Panc1 (cell line): Measurements from ENCODE around the gene IFNG-AS1. TPM values are rescaled to one million over a fixed set of nuclear protein-coding genes. Genes with fewer than 3 reads are reported as not detected.

Experiments
- ATAC-seq: fragments of 200-7000 bp; cut with Tn5 transposase; 2 replicates; pipeline ENCODE4 v1.9.1; 2020; ENCODE audit warnings: mild to moderate bottlenecking, moderate library complexity
- BruUV-seq: library from RNA; stranded (reverse); fragments of 400-500 nt; replicated peaks from 2 replicates; lab custom pipeline; 2021; lab: Mats Ljungman, UMichigan
- CTCF ChIA-PET: fragments of 300-600 bp; sonication (Branson Sonifier 250); formaldehyde crosslinking; loops from one replicate; lab custom pipeline; 2022; ENCODE audit warnings: antibody characterized with exemption; lab: Charles Lee
- POLR2A ChIA-PET: fragments of 300-600 bp; sonication (Branson Sonifier 250); formaldehyde crosslinking; loops from one replicate; lab custom pipeline; 2022; ENCODE audit warnings: antibody characterized with exemption; lab: Charles Lee
- DNase-seq: peaks from one replicate; pipeline ENCODE4 v3.0.0-alpha.2; 2010; ENCODE audit warnings: low read depth, low spot score
- H3K27ac ChIP-seq: 2 replicates; pipeline ENCODE4 v1.5.1; 2011; ENCODE audit warnings: mild to moderate bottlenecking, low read length, inconsistent platforms
- H3K27me3 ChIP-seq: fragments of 200-500 bp; sonication (Bioruptor generic); 2 replicates; pipeline ENCODE4 v1.6.0; 2014; ENCODE audit warnings: low read length, inconsistent platforms; ENCODE audit not compliant: control insufficient read depth, insufficient read depth
- H3K36me3 ChIP-seq: fragments of 200-500 bp; sonication (Bioruptor generic); 2 replicates; pipeline ENCODE4 v1.5.1; 2014; ENCODE audit warnings: inconsistent platforms, mild to moderate bottlenecking, low read length, moderate library complexity; ENCODE audit not compliant: control insufficient read depth, insufficient read depth
- H3K4me1 ChIP-seq: 2 replicates; pipeline ENCODE4 v1.5.1; 2011; ENCODE audit warnings: inconsistent platforms, mild to moderate bottlenecking, low read length, moderate library complexity; ENCODE audit not compliant: control insufficient read depth, insufficient read depth
- H3K4me3 ChIP-seq, 2 experiments: 2 replicates each; pipeline ENCODE4 v1.5.1; 2011 to 2012; ENCODE audit warnings: low read depth in 2 of 2, low read length in 2 of 2, mild to moderate bottlenecking in 2 of 2, inconsistent platforms in 1 of 2, moderate library complexity in 1 of 2
- H3K9me3 ChIP-seq: fragments of 200-500 bp; sonication (Bioruptor generic); 2 replicates; pipeline ENCODE4 v1.5.1; 2014; ENCODE audit warnings: low read depth, mild to moderate bottlenecking, inconsistent platforms, low read length, moderate library complexity; ENCODE audit not compliant: control insufficient read depth, insufficient read depth
- POLR2AphosphoS5 ChIP-seq: IDR thresholded peaks from 2 replicates; pipeline ENCODE4 v1.6.1; 2012; ENCODE audit warnings: mild to moderate bottlenecking, low read depth, low read length, moderate library complexity
- SIN3A ChIP-seq: IDR thresholded peaks from 2 replicates; pipeline ENCODE4 v1.6.1; 2012; ENCODE audit warnings: low read depth, mild to moderate bottlenecking, low read length, moderate library complexity, borderline replicate concordance; ENCODE audit not compliant: insufficient read depth
- TCF7L2 ChIP-seq: IDR thresholded peaks from 2 replicates; pipeline ENCODE4 v1.6.1; 2011; ENCODE audit warnings: mild to moderate bottlenecking, low read depth, low read length, inconsistent platforms
- in situ Hi-C: cut with HindIII; loops from 2 replicates; pipeline ENCODE4 v1.10.0; 2016; ENCODE audit warnings: low sequenced_read_pairs, low pct_unique_long_range_greater_than_20kb
- intact Hi-C: fragments of 100-400 bp; cut with micrococcal nuclease; formaldehyde crosslinking; loops from one replicate; pipeline ENCODE4 v1.10.0; 2022; ENCODE audit not compliant: unreplicated experiment
- total RNA-seq: library from RNA; stranded (reverse); gene quantifications from one replicate; pipeline ENCODE4 v1.2.1, GENCODE V29; 2021; ENCODE audit not compliant: unreplicated experiment
- TF ChIP-seq, protein P1 (sequence below): fragments of 450-650 bp; IDR thresholded peaks from 2 replicates; pipeline ENCODE4 v1.5.1; 2017; ENCODE audit warnings: mild to moderate bottlenecking
- TF ChIP-seq, protein P2 (sequence below), 2 experiments: IDR thresholded peaks; 2 replicates each; pipeline ENCODE4 v1.6.1; 2011 to 2012; ENCODE audit warnings: low read depth in 2 of 2, control low read depth in 1 of 2, low read length in 1 of 2, mild to moderate bottlenecking in 1 of 2, moderate library complexity in 1 of 2; ENCODE audit not compliant: insufficient read depth in 1 of 2

The IFNG-AS1 gene
- total RNA-seq, 1 experiment from 2014 or later = not detected

DNA sequence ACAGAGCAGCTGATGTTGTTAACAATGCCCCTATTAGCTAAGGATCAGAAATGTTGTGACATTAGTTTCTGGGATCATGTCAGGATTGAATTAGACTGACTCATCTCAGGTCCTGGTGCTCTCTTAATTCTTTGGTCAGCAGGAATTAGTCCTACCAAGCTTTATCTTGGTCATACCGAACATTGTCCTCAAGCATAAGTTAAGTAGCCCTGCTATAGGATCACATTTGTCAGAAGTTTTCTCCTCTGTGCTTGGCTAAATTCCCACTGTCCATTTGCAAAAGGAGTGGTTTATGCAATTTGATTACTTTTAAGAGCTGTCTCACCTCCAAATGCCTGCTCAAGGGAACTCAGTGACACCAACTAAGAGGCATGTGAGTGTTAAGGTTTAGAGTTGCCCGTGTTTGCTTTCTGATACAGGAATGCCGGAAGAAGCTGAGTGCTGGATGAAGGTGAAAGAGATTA, 48.4 kb upstream of the IFNG-AS1 start:
- ATAC-seq (no peak), DNase-seq (no peak)
- TF ChIP-seq TCF7L2 (no peak), SIN3A (no peak), POLR2AphosphoS5 (no peak)
- TF ChIP-seq, protein P1, sequence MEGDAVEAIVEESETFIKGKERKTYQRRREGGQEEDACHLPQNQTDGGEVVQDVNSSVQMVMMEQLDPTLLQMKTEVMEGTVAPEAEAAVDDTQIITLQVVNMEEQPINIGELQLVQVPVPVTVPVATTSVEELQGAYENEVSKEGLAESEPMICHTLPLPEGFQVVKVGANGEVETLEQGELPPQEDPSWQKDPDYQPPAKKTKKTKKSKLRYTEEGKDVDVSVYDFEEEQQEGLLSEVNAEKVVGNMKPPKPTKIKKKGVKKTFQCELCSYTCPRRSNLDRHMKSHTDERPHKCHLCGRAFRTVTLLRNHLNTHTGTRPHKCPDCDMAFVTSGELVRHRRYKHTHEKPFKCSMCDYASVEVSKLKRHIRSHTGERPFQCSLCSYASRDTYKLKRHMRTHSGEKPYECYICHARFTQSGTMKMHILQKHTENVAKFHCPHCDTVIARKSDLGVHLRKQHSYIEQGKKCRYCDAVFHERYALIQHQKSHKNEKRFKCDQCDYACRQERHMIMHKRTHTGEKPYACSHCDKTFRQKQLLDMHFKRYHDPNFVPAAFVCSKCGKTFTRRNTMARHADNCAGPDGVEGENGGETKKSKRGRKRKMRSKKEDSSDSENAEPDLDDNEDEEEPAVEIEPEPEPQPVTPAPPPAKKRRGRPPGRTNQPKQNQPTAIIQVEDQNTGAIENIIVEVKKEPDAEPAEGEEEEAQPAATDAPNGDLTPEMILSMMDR = no peak
- TF ChIP-seq, protein P2, sequence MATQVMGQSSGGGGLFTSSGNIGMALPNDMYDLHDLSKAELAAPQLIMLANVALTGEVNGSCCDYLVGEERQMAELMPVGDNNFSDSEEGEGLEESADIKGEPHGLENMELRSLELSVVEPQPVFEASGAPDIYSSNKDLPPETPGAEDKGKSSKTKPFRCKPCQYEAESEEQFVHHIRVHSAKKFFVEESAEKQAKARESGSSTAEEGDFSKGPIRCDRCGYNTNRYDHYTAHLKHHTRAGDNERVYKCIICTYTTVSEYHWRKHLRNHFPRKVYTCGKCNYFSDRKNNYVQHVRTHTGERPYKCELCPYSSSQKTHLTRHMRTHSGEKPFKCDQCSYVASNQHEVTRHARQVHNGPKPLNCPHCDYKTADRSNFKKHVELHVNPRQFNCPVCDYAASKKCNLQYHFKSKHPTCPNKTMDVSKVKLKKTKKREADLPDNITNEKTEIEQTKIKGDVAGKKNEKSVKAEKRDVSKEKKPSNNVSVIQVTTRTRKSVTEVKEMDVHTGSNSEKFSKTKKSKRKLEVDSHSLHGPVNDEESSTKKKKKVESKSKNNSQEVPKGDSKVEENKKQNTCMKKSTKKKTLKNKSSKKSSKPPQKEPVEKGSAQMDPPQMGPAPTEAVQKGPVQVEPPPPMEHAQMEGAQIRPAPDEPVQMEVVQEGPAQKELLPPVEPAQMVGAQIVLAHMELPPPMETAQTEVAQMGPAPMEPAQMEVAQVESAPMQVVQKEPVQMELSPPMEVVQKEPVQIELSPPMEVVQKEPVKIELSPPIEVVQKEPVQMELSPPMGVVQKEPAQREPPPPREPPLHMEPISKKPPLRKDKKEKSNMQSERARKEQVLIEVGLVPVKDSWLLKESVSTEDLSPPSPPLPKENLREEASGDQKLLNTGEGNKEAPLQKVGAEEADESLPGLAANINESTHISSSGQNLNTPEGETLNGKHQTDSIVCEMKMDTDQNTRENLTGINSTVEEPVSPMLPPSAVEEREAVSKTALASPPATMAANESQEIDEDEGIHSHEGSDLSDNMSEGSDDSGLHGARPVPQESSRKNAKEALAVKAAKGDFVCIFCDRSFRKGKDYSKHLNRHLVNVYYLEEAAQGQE (IDR thresholded peaks at IDR 0.05; ENCODE audit: insufficient read depth in 1 of 2, low read depth in 2 of 2, low read length in 1 of 2) = no peak
- POLR2A ChIA-PET = no interaction called here
- H3K27ac ChIP-seq = no peak overlapping the region
- H3K4me1 ChIP-seq = no peaks in the 10 kb centered on the region
- no TSS peak for BruUV-seq
- intact Hi-C loops (loop anchor here (5.0 kb wide), 1 partner anchor 584 kb away; no protein-coding TSS in a partner anchor), in situ Hi-C loops (no loop called here)
- no peak overlapping the region for H3K4me3 ChIP-seq
- H3K9me3 ChIP-seq = no peaks in the 10 kb centered on the region
- CTCF ChIA-PET = no interaction called here
- no peaks in the 10 kb centered on the region for H3K36me3 ChIP-seq
- H3K27me3 ChIP-seq = peaks cover 19% of the 10 kb centered on the region

DNA sequence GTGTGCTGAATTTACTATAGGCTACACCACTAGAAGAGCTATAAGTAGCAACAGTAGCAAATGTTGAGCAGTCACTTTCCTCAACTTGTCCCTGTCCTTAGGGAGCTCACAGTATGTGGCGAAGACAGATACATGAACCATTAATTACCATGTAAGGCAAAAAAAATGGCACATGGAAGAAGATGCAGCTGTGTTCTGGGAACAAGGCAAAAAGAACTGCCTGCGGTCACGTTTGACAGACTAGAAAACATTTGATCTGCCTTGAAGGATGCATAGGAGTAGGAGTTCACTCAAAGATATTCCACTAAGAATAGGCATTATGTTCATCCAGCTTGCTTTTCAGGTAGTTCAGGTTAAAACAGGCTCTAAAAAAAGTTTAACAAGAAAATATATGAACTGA, 46.5 kb upstream of the IFNG-AS1 start:
- ChIA-PET POLR2A (no interaction called here), CTCF (interaction anchor here (0.6 to 1.1 kb wide), 5 partner anchors 12 to 655 kb away, joined by 3 to 7 read pairs (median 3); partner anchors contain the start of gene DYRK2)
- no peaks in the 10 kb centered on the region for H3K9me3 ChIP-seq
- in situ Hi-C loops (no loop called here), intact Hi-C loops (loop anchor here (5.0 kb wide), 1 partner anchor 585 kb away; no protein-coding TSS in a partner anchor)
- ATAC-seq = no peak
- no TSS peak for BruUV-seq
- no peak overlapping the region for H3K4me3 ChIP-seq
- no peak overlapping the region for H3K27ac ChIP-seq
- H3K36me3 ChIP-seq = no peaks in the 10 kb centered on the region
- H3K27me3 ChIP-seq = peaks cover 20% of the 10 kb centered on the region
- TF ChIP-seq POLR2AphosphoS5 (no peak), SIN3A (no peak)
- TF ChIP-seq, protein P1 = no peak
- TF ChIP-seq, protein P2 (IDR thresholded peaks at IDR 0.05; ENCODE audit: insufficient read depth in 1 of 2, low read depth in 2 of 2, low read length in 1 of 2) = no peak
- DNase-seq = no peak
- no peaks in the 10 kb centered on the region for H3K4me1 ChIP-seq
